Astrocyte of the hippocampus (primary cell): Measurements from ENCODE around the gene DLG2.

Experiments used
- DNase-seq: peaks from one replicate; pipeline ENCODE4 v3.0.0; 2011; ENCODE audit warnings: low read depth, low spot score

Gene DLG2

DNA sequence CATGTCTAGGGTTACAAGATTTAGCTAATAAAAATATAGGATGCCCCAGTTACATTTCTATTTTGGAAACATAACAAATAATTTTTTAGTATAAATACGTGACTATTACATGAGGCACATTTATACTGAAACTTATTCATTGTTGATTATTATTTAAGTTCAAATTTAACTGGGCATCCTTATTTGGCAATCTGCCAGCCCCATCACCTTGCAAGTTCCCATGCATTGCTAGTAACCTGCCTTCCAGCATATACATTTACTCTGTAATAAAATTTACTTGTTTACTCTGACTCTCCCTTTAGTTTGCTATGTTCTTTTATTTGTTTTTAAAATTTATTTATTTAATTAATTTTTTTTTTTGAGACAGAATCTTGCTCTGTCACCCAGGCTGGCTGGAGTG lies 1686.1 kb downstream of the DLG2 start:
- no peak for DNase-seq

GRCh38 chr11:83938148-83938547 lies 1689.0 kb downstream of the DLG2 start:
- no peak for DNase-seq

GRCh38 chr11:83933008-83933407 lies 1694.1 kb downstream of the DLG2 start:
- no peak for DNase-seq

GRCh38 chr11:83927422-83927821 lies 1699.7 kb downstream of the DLG2 start:
- DNase-seq, result no peak

GRCh38 chr11:83924795-83925542 lies 1702.2 kb downstream of the DLG2 start:
- no peak for DNase-seq

DNA sequence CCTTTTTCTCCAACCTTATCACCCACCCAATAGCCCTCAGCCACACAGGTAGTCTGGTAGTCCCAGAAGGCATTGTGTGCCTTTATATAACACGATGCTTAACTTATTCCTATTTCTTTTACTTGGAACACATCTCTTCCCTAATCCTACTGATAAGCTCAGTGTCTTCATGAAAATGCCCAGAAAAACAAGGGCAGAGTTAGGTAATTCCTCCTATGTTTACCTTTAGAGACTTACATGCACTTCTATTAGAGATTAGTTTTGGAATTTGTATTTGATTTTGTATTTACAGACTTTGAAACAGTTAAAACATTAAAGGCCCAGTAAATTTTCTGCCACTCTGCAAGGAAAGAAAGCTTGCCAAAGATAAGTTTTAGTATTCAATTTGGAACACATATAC lies 1703.2 kb downstream of the DLG2 start:
- no peak for DNase-seq

- no peak for DNase-seq
These were observed 1704.2 kb downstream of the DLG2 start for GRCh38 chr11:83922953-83923352.

- no peak for DNase-seq
These were observed 1704.8 kb downstream of the DLG2 start for GRCh38 chr11:83922318-83922717.

- DNase-seq, result no peak
These were observed 1705.5 kb downstream of the DLG2 start for GRCh38 chr11:83921447-83922192.

GRCh38 chr11:83918476-83918875 lies 1708.7 kb downstream of the DLG2 start:
- peak; percentile 67 for DNase-seq

GRCh38 chr11:83914995-83915394 lies 1712.1 kb downstream of the DLG2 start:
- no peak for DNase-seq

DNA sequence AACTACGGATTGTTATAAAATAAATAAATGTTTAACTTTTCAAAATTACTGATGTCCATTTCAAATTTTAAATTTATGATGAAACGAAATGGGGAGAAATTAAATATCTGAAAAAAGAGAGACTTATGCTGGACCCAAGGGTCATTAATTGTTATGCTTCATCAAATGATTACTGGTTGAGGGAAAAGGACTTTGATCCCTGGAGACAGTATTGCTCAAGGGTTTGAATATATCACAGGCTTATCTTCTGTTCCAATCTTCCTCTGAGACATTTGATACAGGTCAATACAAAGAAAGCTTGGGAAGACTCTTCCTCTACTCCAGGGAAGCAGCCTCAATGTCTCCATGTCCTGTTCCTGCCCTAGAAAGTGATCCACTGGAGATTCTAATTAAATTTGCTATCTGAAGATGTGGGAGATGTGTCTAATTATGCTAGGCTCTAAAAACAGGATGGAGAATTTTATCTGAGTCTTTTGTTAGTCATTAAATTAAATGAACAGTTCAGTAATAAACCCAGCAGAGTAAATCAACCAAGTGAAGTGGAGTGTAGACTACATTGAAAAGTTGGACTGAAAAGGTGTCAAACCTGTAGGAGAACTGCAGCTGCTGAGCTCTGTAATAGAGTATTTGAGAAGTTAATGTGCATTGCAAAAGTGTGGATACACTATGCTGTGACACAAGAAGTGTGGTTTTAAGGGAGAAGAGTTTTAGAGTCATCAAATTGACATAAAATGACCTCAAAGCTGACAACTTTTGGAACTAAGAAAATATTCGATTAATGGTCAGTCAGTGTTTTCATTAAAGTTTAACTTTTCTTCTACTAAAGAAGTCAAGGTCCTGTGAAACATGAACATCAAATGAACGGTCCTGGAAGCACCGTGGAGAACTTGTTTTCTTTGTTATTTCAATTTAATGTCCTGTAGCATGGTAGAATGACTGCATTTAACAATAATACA lies 1717.3 kb downstream of the DLG2 start:
- DNase-seq, result no peak

- DNase-seq, result no peak
These were observed 1718.8 kb downstream of the DLG2 start for GRCh38 chr11:83908298-83908856.

GRCh38 chr11:83895516-83895915 lies 1731.6 kb downstream of the DLG2 start:
- peak; percentile 55 for DNase-seq

DNA sequence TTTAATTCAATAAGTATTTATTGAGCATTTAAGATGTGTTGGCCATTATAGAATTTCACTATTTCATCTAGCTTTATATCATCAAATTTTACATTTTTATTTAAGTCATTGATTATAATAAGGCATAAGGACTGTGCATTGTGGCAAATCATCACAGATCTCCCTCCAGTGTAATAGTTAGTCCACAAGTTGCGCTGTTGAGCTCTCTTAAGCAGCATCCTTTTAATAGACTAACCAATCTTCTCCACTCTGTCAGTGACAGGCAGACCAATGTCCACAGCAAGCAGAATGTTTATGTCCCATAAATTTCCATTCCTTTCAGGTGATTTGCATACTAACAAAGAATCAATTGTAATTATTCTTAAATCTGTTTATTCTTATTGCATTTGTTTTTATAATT lies 1745.7 kb downstream of the DLG2 start:
- DNase-seq, result no peak

DNA sequence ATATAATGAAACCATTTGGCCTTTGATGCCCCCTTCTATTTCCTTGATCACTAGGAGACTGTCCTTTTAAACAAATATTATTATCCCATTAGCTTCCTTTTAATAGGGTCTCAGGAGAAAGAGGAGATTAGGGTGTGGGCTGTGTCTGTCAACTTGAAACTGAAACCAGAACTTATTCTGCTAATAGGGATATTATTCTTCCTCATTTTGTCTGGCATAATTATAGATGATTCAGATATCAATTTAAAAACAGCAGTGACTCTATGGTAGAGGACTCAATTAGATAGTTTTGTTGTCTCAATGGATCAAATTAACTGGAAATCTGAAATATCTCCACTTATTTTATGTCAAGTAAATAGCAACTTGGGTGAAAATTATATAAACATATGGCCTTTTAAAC lies 1756.1 kb downstream of the DLG2 start:
- DNase-seq, result no peak

GRCh38 chr11:83866655-83867054 lies 1760.5 kb downstream of the DLG2 start:
- DNase-seq, result no peak

GRCh38 chr11:83865636-83866461 lies 1761.3 kb downstream of the DLG2 start:
- peak; percentile 77 for DNase-seq

DNA sequence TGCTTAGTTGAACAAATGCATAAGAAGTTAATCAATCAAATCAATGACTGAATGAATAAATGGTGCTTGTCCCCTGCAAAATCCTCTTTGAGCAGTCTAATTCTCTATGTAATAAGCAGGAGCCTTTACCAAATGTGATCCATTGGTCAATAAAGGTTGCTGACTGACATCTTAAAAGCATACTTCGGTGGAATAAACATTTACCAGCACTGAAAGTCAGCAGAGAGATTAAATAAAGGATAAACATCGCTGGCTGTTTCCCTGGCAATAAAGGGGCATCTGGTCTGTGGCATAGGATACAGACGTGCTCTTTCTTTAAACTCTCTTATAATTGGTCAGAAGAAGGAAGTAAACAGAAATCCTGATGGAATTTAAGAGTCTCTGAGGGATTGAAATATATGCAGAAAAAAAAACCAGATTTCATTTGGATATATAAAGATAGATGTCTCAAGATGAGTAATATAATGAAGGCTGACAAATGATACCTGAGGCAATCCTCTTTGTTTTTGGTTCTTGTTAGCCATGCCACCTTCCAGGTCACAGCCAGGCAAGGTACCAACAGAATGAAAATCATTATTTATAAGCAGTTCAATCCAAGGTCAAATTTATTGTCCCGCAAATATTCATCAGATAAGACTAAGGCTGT lies 1762.6 kb downstream of the DLG2 start:
- no peak for DNase-seq

GRCh38 chr11:83863272-83863671 lies 1763.9 kb downstream of the DLG2 start:
- no peak for DNase-seq
